ENCODE results near the gene OR10G4.
"Not testable (repeated sequence)": the region's sequence is repeated elsewhere in the genome, so short reads cannot be mapped to it uniquely, and the experiment has no call there.

OR10G4 gene

GRCh38 chr11:124012697-124013096 lies at the start of gene OR10G4:
Gene OR10G4, plus strand, starts transcription at chr11:124012997. Its CDS starts 2,578 bp downstream, at chr11:124015575.
- no peak for DNase-seq

DNA sequence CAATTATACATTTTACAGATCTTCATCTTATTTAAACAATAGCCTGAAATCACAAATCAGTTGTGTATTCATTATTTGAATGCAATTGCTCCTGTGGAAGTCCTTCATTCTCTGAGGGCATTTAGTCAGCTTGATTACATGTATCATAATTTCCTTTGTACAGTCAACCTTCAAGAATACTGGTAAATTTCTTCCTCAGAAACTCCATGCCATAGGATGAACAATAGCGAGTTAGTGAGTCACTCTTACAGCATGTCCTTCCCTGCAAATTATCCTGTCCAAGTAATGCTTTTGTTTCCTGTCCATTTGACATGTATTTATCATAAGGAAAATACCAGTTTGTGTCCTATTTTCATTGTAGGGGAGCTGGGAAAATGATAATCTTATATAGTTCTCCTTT lies 39.0 kb upstream of the OR10G4 start:
- no peak for DNase-seq

DNA sequence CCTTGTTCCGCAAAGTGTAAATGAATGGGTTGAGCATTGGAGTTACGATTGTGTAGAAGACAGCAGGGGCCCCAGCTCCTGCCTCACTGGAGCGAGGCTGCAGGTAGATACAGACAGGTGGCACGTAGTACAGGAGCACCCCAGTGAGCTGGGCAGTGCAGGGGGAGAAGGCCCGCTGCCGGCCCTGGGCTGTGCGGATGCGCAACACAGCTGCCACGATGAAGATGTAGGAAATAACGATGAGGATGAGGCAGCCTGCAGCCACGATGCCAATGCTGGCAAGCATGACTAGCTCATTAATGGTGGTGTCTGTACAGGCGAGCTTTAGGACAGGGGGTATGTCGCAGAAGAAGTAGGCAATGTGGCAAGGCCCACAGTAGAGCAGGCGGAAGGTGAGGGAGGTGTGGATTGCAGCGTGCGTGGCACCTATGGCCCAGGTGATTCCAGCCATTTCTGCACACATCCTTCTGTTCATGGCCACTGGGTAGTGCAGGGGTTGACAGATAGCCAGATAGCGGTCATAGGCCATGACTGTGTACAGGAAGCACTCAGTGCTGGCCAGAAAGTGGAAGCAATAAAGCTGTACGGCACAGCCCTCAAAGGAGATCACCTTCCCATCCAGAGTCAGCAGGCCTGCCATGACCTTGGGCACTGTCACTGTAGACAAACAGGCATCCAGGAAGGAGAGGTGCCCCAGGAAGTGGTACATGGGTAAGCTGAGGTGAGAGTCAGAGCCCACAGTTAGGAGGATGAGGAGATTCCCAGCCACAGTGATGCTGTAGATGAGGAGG lies 35.8 kb upstream of the OR10G4 start:
- DNase-seq = no peak

GRCh38 chr11:123977731-123978347 lies 35.0 kb upstream of the OR10G4 start, which contains the start of gene OR10S1:
Gene OR10S1, minus strand, starts transcription at chr11:123977781. Its CDS starts 117 bp downstream, at chr11:123977664.
- DNase-seq = no peak

DNA sequence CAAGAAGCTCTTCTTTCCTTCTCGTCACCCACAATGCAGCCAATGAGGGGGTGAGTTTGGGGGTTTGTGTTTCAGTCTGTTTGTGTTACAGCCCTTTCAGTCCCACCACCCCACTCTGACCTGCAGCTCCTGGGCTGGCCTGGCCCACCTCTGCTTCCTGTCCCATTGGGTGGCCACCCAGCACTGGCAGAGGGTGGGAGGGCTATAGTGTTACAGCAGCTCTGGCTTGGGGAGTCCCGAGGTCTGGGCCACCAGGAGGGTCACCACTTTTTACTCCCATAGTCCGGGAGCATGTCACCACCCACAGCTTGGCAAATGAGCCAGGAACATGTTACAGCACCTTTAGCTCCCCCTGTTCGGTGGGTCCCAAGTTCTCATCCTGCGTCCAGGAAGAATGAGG lies 33.5 kb upstream of the OR10G4 start:
- no peak for DNase-seq

DNA sequence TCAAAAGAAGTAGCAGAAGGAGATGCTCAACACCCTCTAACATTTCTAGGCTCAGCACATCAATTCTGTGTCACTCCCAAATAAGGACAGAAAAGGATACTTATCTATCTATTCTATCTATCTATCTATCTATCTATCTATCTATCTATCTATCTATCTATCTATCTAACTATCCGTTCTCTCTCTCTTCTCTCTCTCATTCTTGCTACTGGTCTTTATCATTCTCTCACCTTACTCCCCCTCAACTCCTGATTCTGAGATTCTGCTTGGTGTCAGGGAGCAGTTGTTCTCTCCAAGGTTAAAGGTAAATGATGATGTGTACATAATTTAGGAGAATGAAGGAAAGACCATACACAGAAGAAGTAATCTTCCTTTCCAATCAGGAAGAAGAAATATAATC lies 17.7 kb upstream of the OR10G4 start, which contains the start of gene OR10G6:
Gene OR10G6 (minus strand): TSS at position 43 of the 400 bp plus-strand sequence. CDS start 0 bp downstream, at position 43.
- no peak for DNase-seq

- DNase-seq = not testable (repeated sequence)
Observed at GRCh38 chr11:124015837-124016236, 3.0 kb downstream of the OR10G4 start.

DNA sequence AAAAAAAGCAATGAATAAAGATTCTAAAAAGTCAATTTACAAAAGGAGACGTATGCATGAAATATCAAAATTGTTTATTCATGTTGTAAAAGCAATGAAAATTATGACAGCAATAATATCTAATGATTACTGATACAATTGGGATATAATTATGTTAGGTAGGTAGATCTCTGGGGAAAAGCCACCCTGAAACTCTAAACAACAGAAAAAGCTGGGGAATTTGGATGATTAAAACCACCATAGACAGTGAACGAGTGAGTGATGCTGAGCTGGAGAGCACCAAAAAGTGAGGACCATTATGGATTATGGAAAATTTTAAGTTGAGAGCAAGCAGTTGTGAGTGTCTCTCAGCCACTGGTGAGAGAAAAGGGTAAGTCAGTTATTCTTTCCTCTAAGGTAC lies 13.7 kb downstream of the OR10G4 start, which contains the start of gene OR10G8:
Gene OR10G8 (plus strand): TSS at position 301 of the 400 bp plus-strand sequence. CDS start 2,825 bp downstream, outside the sequence.
- DNase-seq = no peak

DNA sequence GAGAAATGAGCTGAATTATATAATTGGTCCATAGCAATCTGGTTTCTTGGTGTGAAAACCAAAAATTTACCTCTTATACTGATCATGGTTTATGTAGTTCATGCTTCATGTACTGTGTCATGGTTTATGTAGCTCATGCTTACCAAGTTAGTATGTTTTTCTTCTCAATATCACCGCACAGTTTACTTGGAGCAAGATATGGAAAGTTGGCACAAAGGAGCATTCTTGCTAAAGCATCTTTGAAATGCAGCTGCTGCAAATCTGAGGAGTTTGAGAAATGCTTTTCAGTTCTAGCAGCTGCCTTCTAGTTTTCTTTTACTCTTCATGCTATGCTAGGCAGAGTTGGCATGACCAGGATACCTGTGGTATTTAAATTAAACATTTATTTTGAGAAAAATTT lies 23.9 kb downstream of the OR10G4 start:
- DNase-seq = no peak

GRCh38 chr11:124039557-124039956 lies 26.8 kb downstream of the OR10G4 start:
- DNase-seq = no peak

- DNase-seq = no peak
Observed at GRCh38 chr11:124041254-124041653, 28.5 kb downstream of the OR10G4 start, which contains the start of gene OR10G7. Gene OR10G7, minus strand, starts transcription at chr11:124041325. Its CDS starts 2,324 bp downstream, at chr11:124039001.

GRCh38 chr11:124043420-124043819 lies 30.6 kb downstream of the OR10G4 start:
- DNase-seq = no peak

DNA sequence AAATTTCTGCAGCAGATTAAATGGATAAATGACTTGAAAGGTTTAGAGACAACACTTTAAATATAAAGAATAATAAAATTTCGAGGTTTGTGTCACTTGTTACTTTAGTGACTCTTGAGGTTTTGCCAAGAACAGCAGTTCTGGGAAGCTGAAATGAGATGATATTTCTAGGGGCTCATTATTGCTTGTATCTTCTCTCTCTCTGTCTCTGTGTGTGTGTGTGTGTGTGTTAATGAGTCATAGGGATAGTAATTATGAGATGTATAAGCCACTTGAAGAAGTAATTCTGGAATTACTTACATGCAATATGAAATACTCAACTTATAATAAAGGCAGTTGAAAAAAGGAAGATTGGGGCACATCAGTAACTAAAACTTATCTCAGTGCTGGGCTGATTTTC lies 38.0 kb downstream of the OR10G4 start:
- no peak for DNase-seq

DNA sequence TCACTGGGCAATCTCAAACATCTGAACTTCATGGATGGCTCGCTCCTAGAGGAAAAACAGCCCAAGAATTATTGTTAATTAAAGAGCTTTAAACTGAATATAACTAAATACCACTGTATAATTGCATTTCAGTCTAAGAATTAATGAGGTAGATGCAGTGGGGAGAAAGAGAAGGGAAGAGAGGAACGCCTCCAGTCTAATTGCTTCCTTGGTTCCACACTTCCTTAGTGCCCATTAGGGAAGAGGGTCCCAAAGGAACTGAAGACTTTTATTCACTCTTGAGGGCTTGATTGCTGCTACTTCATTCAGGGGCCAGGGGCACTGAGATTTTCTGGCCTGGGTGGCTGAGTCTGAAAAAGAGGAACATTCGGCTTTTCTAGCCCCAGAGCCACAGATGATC lies 40.2 kb downstream of the OR10G4 start:
- no peak for DNase-seq
